Retinal pigment epithelial cell (primary cell): ENCODE data around the gene ASXL1.

Source experiments
- DNase-seq: peaks from one replicate; pipeline ENCODE4 v3.0.0-alpha.2; 2010; ENCODE audit warnings: low read depth
- H3K4me3 ChIP-seq: 2 replicates; pipeline ENCODE4 v1.5.1; 2011; ENCODE audit warnings: mild to moderate bottlenecking, low read length, control low read depth, moderate library complexity
- TF ChIP-seq, protein P1 (sequence below): conservative IDR thresholded peaks from 2 replicates; pipeline ENCODE4 v1.5.1; 2011; ENCODE audit warnings: low read depth, low read length, control low read depth, inconsistent platforms

Gene ASXL1

DNA sequence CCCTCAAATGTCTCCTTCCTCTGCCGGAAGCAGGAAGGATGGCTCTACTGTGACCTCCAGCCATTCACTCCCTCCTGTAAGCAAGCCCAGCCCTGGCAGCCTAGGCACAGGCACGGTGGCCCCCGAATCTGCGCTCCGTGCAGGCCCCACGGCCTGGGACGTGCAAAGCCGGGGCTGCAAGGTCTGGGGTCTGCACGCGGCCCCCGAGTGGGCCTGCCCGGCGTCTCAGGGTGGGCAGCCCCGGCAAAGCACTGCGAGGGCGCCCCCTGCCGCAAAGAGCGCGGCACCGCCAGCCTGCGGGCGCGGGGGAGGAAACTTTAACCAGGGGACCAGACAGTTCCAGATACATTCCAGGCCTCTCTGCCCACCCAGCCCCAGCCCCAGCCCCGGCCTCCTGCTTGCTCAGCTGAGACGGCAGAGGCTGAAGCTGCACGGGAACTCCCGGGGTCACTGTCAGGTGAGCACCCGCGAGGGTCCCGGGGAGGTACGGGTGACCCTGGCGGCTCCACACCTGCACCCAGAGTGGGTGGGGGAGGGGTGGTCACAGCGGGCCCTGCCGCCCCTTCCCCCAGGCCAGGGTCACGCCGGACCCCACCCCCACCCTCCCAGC, 98.8 kb downstream of the ASXL1 start:
- DNase-seq = peak; percentile 61
- H3K4me3 ChIP-seq = peak overlapping the region; percentile 36
- TF ChIP-seq, protein P1, sequence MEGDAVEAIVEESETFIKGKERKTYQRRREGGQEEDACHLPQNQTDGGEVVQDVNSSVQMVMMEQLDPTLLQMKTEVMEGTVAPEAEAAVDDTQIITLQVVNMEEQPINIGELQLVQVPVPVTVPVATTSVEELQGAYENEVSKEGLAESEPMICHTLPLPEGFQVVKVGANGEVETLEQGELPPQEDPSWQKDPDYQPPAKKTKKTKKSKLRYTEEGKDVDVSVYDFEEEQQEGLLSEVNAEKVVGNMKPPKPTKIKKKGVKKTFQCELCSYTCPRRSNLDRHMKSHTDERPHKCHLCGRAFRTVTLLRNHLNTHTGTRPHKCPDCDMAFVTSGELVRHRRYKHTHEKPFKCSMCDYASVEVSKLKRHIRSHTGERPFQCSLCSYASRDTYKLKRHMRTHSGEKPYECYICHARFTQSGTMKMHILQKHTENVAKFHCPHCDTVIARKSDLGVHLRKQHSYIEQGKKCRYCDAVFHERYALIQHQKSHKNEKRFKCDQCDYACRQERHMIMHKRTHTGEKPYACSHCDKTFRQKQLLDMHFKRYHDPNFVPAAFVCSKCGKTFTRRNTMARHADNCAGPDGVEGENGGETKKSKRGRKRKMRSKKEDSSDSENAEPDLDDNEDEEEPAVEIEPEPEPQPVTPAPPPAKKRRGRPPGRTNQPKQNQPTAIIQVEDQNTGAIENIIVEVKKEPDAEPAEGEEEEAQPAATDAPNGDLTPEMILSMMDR = peak; percentile 68

DNA sequence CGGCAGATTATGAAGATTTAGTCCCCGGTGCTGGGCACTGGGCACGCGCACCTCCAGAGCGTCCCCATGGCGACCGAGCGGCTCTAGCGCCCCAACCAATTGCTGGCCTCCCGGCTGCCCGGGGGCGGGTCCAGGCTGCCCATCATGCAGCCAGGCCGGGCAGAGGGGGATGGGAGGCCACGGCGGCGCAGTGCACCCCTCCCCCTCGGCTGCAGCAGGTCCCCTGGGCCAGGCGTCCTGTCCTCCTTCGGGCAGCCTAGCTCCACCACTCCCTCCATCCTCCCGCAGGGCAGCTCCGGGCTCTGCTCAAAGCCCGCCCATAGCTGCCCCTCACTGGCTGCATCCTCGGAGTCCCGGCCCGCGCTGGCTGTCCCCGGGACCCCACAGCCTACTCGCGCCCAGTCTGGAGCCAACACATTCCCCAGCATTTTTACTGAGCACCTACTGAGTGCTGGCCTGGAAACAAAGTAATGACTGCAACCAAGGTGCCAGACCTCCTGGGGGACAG, 99.4 kb downstream of the ASXL1 start:
- peak overlapping the region; percentile 36 for H3K4me3 ChIP-seq
- TF ChIP-seq, protein P1 = no peak
- peak; percentile 86 for DNase-seq

DNA sequence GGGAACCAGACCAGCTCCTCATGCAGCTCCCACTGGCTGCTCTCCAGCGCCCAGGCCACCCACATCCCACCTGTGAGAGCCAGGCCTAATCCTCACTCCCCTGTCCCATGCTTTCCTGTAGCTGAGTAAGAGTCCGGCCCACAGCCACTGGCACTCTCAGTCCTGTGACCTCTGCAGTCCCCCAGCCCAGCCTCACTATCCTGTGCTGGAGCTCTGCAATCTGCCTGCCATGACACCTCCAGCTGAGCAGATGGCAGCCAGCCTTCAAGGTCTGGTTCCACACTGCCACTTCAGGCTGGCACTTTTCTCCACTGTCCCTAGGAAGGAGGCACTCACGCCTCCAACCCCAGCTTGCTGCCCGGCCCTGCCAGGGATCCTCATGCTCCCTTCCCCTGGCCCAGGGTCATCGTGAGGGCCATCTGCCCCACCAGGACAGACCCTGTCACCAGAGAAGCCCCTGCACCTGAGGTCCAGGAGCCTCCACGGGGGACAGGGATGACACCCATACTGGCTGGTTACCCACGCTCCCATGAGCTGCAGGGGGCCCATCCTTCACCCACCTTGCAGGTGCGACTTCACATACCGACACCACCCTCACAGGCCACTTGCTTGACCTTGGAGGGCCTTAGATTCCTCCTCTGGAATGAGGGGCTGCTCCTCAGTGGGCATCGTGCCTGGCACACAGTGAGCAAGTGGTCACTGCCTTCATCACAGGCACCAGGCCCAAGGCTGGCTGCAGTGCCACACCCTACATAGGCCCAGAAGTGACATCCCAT, 100.1 kb downstream of the ASXL1 start:
- H3K4me3 ChIP-seq = no peak overlapping the region
- DNase-seq = no peak
- TF ChIP-seq, protein P1 = no peak

DNA sequence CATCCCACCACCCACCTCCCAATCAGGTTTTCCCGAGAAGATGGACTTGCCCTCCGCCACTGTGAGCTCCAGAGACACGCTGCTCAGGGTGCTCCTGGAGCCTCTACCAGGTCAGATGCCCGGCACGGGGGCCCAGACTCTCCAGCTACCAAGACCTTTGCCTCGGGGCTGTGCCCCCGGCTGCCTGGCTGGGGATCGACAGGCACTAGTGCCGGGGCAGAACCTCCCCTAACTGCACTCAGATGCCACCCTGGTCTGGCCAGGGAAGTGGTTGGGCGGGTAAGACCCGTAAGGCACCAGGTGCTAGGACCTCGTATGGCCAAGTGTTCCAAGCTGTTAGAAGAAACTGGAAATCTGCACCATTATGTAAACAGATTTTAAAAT, 100.7 kb downstream of the ASXL1 start:
- no peak for DNase-seq
- H3K4me3 ChIP-seq = no peak overlapping the region
- TF ChIP-seq, protein P1 = no peak

DNA sequence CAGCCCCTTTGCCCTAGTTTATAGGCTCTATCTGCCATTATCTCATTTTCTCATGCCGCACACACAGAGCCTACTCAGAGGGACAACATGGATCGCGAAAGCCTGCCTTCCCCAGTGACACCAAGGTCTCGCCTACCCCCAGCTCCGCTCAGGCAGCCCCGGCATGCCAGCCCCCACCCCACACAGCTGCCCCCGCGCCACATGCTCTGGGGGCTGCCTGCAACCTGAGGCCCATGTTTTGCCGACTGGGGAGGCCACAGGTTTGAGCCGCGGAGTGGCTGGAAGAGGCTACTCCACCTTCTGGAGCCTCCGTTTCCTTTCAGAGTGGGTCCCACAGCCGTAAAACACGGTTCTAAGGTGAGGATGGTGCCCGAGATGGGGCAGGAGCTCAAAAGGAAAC, 102.1 kb downstream of the ASXL1 start:
- DNase-seq = no peak
- no peak overlapping the region for H3K4me3 ChIP-seq
- TF ChIP-seq, protein P1 = no peak

DNA sequence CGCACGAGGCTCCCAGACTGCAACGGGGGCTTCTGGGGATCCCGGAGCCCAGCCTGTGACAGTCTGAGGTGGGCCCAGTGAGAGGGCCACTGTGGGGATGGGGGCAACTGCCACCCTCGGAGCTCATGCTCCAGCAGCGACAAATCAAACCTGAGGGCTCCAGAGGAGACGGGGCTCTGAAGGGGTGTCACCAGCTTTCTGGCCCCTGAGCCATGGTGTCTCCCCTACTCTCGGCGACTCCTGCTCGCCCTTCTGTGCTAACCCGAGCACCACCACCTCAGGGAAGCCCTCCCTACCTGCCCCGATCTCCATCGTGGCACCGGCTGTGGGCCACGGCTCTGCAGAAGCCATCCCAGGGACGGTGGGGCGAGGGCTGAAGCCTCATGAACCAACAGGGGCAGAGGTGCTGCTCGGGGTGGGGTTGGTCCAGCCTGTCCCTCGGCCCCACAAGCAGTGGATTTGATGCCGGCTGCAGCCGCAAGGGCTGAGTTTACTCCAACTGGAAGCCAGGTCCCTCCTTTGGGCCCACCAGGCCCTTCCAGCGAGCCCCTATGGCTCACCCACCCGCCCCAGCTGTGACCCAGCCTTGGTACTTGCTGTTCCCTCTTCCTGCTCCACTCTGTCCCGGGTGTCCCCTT, 102.7 kb downstream of the ASXL1 start:
- TF ChIP-seq, protein P1 = no peak
- DNase-seq = no peak
- H3K4me3 ChIP-seq = no peak overlapping the region
